Neural progenitor cell (in vitro differentiated cells): ENCODE measurements around the gene UCHL1. TPM values are rescaled to one million over a fixed set of nuclear protein-coding genes. Genes with fewer than 3 reads are reported as not detected.

ENCODE experiments used
- DNase-seq: peaks from one replicate; pipeline ENCODE4 v3.0.0-alpha.2; 2016; ENCODE audit warnings: low spot score
- H2AFZ ChIP-seq: fragments of 200-600 bp; sonication (generic); replicated peaks from 2 replicates; pipeline ENCODE4 v1.6.1; 2016; ENCODE audit warnings: antibody characterized with exemption
- H3F3A ChIP-seq: fragments of 200-600 bp; sonication (generic); 2 replicates; pipeline ENCODE4 v1.6.1; 2016; ENCODE audit warnings: antibody characterized with exemption, low read depth
- H3K27ac ChIP-seq: fragments of 200-600 bp; sonication (generic); 2 replicates; pipeline ENCODE4 v1.5.1; 2016; ENCODE audit warnings: mild to moderate bottlenecking
- H3K27me3 ChIP-seq: fragments of 200-600 bp; sonication (generic); 2 replicates; pipeline ENCODE4 v1.6.1; 2016; ENCODE audit warnings: mild to moderate bottlenecking, moderate library complexity
- H3K36me3 ChIP-seq: fragments of 200-600 bp; sonication (generic); 2 replicates; pipeline ENCODE4 v1.5.1; 2016
- H3K4me1 ChIP-seq: fragments of 200-600 bp; sonication (generic); 2 replicates; pipeline ENCODE4 v1.6.1; 2016; ENCODE audit warnings: mixed run types
- H3K4me2 ChIP-seq: fragments of 200-600 bp; sonication (generic); 2 replicates; pipeline ENCODE4 v1.6.1; 2016
- H3K4me3 ChIP-seq: fragments of 200-600 bp; sonication (generic); 2 replicates; pipeline ENCODE4 v1.5.1; 2016
- H3K79me2 ChIP-seq: fragments of 200-600 bp; sonication (generic); 2 replicates; pipeline ENCODE4 v1.6.1; 2016; ENCODE audit warnings: low read depth
- H3K9ac ChIP-seq: fragments of 200-600 bp; sonication (generic); 2 replicates; pipeline ENCODE4 v1.6.1; 2016
- H3K9me3 ChIP-seq: fragments of 200-600 bp; sonication (generic); 2 replicates; pipeline ENCODE4 v1.5.1; 2016; ENCODE audit warnings: low read depth
- H4K20me1 ChIP-seq: fragments of 200-600 bp; sonication (generic); 2 replicates; pipeline ENCODE4 v1.6.1; 2016; ENCODE audit warnings: low read depth
- H3K27ac Mint-ChIP-seq: 3 replicates; pipeline ENCODE4 v1.8.0; 2021; ENCODE audit warnings: mixed read lengths
- H3K27me3 Mint-ChIP-seq: 2 replicates; pipeline ENCODE4 v1.8.0; 2022; ENCODE audit warnings: low read depth, mild to moderate bottlenecking, inconsistent platforms, moderate library complexity, mixed read lengths; ENCODE audit not compliant: insufficient read depth
- H3K36me3 Mint-ChIP-seq: 3 replicates; pipeline ENCODE4 v1.8.0; 2021; ENCODE audit warnings: mixed read lengths
- H3K4me1 Mint-ChIP-seq: 3 replicates; pipeline ENCODE4 v1.8.0; 2021; ENCODE audit warnings: mixed read lengths
- H3K4me3 Mint-ChIP-seq: 3 replicates; pipeline ENCODE4 v1.8.0; 2021; ENCODE audit warnings: mild to moderate bottlenecking, moderate library complexity, mixed read lengths
- H3K9me3 Mint-ChIP-seq: 3 replicates; pipeline ENCODE4 v1.8.0; 2020; ENCODE audit warnings: mixed read lengths
- EZH2 ChIP-seq: fragments of 200-600 bp; sonication (generic); IDR thresholded peaks from 2 replicates; pipeline ENCODE4 v1.6.1; 2017; ENCODE audit warnings: antibody characterized with exemption, mild to moderate bottlenecking, moderate library complexity
- EZH2phosphoT487 ChIP-seq: fragments of 200-600 bp; sonication (generic); IDR thresholded peaks from 2 replicates; pipeline ENCODE4 v1.6.1; 2017; ENCODE audit warnings: antibody characterized with exemption
- total RNA-seq: library from RNA; depleted of rRNA; stranded (reverse); fragments of >200 nt; gene quantifications from 2 replicates; pipeline ENCODE4 v1.2.3, GENCODE V29; 2015; ENCODE audit warnings: low replicate concordance
- TF ChIP-seq, protein P1 (sequence below): fragments of 200-600 bp; sonication (generic); IDR thresholded peaks from 2 replicates; pipeline ENCODE4 v1.5.1; 2017; ENCODE audit warnings: antibody characterized with exemption, mild to moderate bottlenecking

UCHL1 gene
- total RNA-seq, 1 donor from 2014 or later, result 535 TPM

DNA sequence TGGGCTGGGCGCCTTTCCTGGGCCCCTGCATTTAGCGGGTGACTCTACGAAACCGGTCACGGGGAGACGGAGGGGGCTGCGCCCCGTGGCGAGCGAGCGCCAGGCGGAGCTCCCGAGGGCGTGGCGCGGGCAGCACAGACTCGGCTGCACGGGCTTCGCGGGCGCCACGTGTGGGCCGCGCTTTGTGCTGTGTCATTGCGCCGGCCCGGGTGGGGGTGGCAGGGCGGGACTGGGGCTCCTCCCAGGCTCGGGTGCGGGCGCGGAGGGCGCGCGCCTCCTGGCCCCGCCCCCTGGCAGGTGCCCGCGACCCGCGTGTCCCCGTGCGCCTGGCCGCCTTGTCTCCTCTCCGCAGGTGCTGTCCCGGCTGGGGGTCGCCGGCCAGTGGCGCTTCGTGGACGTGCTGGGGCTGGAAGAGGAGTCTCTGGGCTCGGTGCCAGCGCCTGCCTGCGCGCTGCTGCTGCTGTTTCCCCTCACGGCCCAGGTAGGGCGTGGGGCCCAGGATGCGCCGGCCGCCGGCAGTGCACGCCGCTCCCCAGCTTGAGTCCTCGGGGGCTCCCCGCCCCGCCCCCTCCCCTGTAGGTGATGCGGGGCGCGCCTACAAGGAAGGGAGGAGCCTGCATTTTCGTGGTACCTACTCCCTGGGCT, 651 bp downstream of the UCHL1 start:
- peak overlapping the region; percentile 94 for H3K4me3 Mint-ChIP-seq
- Histone ChIP-seq H3K27me3 (no peaks in the 10 kb centered on the region), H4K20me1 (peaks cover 32% of the 10 kb centered on the region), H3K79me2 (peaks cover 39% of the 10 kb centered on the region), H3K9me3 (no peaks in the 10 kb centered on the region), H3K27ac (no peak overlapping the region), H3K4me2 (peak overlapping the region; percentile 99), H2AFZ (peak overlapping the region; percentile 91), H3F3A (peaks cover 25% of the 10 kb centered on the region), H3K4me1 (peaks cover 26% of the 10 kb centered on the region), H3K36me3 (peaks cover 15% of the 10 kb centered on the region), H3K9ac (peak overlapping the region; percentile 58), H3K4me3 (peak overlapping the region; percentile 94)
- peaks cover 3% of the 10 kb centered on the region for H3K27me3 Mint-ChIP-seq
- TF ChIP-seq EZH2phosphoT487, result no peak
- TF ChIP-seq, protein P1, sequence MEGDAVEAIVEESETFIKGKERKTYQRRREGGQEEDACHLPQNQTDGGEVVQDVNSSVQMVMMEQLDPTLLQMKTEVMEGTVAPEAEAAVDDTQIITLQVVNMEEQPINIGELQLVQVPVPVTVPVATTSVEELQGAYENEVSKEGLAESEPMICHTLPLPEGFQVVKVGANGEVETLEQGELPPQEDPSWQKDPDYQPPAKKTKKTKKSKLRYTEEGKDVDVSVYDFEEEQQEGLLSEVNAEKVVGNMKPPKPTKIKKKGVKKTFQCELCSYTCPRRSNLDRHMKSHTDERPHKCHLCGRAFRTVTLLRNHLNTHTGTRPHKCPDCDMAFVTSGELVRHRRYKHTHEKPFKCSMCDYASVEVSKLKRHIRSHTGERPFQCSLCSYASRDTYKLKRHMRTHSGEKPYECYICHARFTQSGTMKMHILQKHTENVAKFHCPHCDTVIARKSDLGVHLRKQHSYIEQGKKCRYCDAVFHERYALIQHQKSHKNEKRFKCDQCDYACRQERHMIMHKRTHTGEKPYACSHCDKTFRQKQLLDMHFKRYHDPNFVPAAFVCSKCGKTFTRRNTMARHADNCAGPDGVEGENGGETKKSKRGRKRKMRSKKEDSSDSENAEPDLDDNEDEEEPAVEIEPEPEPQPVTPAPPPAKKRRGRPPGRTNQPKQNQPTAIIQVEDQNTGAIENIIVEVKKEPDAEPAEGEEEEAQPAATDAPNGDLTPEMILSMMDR, result no peak
- no peak for TF ChIP-seq EZH2
- DNase-seq, result peak; percentile 79
- H3K4me1 Mint-ChIP-seq, result peaks cover 24% of the 10 kb centered on the region
- H3K36me3 Mint-ChIP-seq, result peaks cover 15% of the 10 kb centered on the region
- H3K27ac Mint-ChIP-seq, result no peak overlapping the region
- no peaks in the 10 kb centered on the region for H3K9me3 Mint-ChIP-seq

GRCh38 chr4:41257906-41258305, 1.2 kb downstream of the UCHL1 start:
- H3K36me3 Mint-ChIP-seq, result peaks cover 15% of the 10 kb centered on the region
- peaks cover 24% of the 10 kb centered on the region for H3K4me1 Mint-ChIP-seq
- DNase-seq, result peak; percentile 57
- Histone ChIP-seq H2AFZ (no peak overlapping the region), H3K36me3 (peaks cover 20% of the 10 kb centered on the region), H3K4me3 (peak overlapping the region; percentile 94), H3K9ac (peak overlapping the region; percentile 58), H4K20me1 (peaks cover 32% of the 10 kb centered on the region), H3K79me2 (peaks cover 39% of the 10 kb centered on the region), H3K27ac (no peak overlapping the region), H3K27me3 (no peaks in the 10 kb centered on the region), H3K4me2 (peak overlapping the region; percentile 99), H3K9me3 (no peaks in the 10 kb centered on the region), H3K4me1 (peaks cover 27% of the 10 kb centered on the region), H3F3A (peaks cover 25% of the 10 kb centered on the region)
- TF ChIP-seq EZH2phosphoT487, result no peak
- TF ChIP-seq EZH2, result no peak
- TF ChIP-seq, protein P1, result no peak
- H3K9me3 Mint-ChIP-seq, result no peaks in the 10 kb centered on the region
- peak overlapping the region; percentile 94 for H3K4me3 Mint-ChIP-seq
- H3K27me3 Mint-ChIP-seq, result peaks cover 3% of the 10 kb centered on the region
- no peak overlapping the region for H3K27ac Mint-ChIP-seq

DNA sequence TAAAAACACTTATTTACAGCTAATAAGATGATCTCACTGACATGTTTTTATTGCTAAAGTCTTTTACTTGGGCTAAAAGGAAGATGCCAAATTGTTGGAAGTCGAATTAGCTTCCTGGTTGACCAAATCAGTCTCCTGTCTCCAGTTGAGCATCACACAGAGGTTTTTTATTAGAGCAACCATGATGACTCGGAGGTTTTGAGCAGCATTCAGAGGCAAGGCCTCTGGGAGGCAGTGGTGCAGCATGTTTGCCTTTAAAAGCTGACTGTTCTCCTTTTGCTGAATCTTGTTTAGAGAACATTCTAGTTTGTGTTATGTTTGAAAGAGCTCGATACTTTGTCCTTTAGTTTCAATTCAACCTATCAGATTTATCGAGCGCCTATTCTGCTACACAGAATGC, 2.1 kb downstream of the UCHL1 start:
- Histone ChIP-seq H3K27ac (no peak overlapping the region), H3K79me2 (peaks cover 39% of the 10 kb centered on the region)
- peak; percentile 69 for DNase-seq

More for the DNA sequence above, 2.1 kb downstream of the UCHL1 start:
- Histone ChIP-seq H4K20me1 (peaks cover 35% of the 10 kb centered on the region), H3K36me3 (peaks cover 25% of the 10 kb centered on the region), H3K4me2 (peak overlapping the region; percentile 99), H3K4me1 (peaks cover 35% of the 10 kb centered on the region), H3K9ac (no peak overlapping the region), H3K27me3 (no peaks in the 10 kb centered on the region), H2AFZ (no peak overlapping the region), H3K4me3 (peak overlapping the region; percentile 94), H3K9me3 (no peaks in the 10 kb centered on the region), H3F3A (peaks cover 34% of the 10 kb centered on the region)
- TF ChIP-seq EZH2, result no peak
- TF ChIP-seq, protein P1, result peak; percentile 62
- no peak for TF ChIP-seq EZH2phosphoT487
- Mint-ChIP-seq H3K27ac (no peak overlapping the region), H3K27me3 (peaks cover 3% of the 10 kb centered on the region), H3K9me3 (no peaks in the 10 kb centered on the region), H3K4me1 (peaks cover 32% of the 10 kb centered on the region), H3K4me3 (peak overlapping the region; percentile 94), H3K36me3 (peaks cover 23% of the 10 kb centered on the region)
